HG03280 (cell line): ENCODE measurements around the gene RRP9.

Source experiments
- ATAC-seq: cut with Tn5 transposase; IDR thresholded peaks from one replicate; pipeline ENCODE4 v1.9.1; 2021; ENCODE audit warnings: mild to moderate bottlenecking, moderate library complexity; ENCODE audit not compliant: unreplicated experiment

RRP9 gene

DNA sequence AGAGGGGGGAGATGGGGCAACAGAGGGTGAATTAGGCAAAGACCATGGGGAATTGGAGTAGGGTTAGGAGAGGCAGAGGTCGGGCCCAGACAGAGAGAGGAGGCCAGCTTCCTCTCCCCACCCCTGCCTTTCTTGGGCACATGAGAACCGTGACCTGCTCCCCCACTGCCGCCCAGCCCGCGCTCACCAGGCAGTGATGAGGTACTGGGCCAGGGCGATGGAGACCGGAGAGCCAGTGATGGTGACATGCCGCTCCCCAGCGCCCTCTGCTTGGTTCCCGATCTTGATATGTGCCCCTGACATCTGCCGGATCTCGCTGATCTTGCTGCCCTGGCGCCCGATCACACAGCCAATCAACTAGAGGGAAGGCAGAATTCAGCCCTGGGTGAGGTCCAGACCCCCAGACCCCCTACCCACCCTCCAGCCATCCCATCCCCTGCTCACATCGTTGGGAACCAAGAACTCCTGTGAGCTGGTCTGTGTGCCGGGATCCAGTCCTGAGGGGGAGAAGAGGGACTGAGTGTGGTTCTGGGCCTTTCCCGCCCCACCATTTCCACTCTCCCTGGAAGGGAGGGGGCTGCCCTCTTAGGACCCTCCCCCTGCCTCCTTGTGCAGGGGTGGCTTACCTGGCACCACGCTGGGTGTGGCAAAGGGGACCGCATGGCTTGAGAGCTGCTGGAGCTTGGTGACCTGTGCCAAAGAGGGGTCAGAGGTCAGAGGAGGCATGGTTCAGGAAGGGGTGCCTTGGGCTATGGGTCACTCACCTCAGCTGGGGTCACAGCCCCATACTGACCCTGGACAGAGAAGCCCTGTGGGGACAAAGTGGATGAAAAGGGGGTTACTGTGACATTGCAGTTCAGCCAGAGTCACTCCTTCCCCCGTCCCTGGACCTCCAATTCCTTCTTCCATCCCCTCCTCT lies 17.2 kb upstream of the RRP9 start:
- ATAC-seq, result no peak

DNA sequence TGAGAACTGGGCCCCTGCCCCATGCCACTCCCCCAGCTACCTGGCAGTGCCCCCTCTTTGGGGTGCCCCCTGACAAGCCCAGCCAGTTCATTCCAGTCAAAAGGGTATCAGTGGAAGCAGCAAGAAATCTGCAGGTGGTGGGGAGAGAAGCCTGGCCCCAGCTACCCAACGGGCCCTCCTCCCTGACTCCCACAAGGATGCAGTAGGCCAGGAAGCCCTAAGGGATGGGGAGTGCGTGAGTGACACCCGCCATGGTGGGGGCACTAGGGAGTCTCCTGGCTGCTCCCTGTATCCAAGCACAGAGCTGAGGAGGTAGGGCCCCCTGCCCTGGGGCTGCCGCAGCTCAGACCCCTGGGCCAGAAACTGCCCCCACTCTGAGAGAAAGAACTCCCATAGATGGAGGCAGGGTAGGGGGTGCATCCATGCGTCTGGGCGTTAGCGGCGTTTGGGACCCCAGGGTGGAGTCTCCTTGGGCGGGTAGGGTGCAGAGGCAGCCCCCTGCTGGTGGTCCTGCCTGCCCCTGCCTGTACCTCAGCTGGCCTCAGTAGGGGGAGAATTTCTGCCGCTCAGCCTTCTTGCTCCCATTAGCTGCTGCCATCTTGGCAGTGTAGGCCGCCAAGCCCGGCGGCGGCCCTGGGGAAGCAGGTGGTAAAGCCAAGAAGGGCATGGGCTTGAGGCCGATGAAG lies 16.0 kb upstream of the RRP9 start:
- ATAC-seq, result no peak

DNA sequence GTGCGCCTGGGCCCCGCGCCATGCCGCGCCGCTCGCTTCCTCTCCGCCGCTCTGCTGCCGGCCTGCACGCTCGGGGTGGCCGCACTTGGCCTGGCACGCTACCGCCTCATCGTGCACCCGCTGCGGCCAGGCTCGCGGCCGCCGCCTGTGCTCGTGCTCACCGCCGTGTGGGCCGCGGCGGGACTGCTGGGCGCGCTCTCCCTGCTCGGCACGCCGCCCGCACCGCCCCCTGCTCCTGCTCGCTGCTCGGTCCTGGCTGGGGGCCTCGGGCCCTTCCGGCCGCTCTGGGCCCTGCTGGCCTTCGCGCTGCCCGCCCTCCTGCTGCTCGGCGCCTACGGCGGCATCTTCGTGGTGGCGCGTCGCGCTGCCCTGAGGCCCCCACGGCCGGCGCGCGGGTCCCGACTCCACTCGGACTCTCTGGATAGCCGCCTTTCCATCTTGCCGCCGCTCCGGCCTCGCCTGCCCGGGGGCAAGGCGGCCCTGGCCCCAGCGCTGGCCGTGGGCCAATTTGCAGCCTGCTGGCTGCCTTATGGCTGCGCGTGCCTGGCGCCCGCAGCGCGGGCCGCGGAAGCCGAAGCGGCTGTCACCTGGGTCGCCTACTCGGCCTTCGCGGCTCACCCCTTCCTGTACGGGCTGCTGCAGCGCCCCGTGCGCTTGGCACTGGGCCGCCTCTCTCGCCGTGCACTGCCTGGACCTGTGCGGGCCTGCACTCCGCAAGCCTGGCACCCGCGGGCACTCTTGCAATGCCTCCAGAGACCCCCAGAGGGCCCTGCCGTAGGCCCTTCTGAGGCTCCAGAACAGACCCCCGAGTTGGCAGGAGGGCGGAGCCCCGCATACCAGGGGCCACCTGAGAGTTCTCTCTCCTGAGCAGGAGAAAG lies 14.4 kb upstream of the RRP9 start:
- no peak for ATAC-seq

DNA sequence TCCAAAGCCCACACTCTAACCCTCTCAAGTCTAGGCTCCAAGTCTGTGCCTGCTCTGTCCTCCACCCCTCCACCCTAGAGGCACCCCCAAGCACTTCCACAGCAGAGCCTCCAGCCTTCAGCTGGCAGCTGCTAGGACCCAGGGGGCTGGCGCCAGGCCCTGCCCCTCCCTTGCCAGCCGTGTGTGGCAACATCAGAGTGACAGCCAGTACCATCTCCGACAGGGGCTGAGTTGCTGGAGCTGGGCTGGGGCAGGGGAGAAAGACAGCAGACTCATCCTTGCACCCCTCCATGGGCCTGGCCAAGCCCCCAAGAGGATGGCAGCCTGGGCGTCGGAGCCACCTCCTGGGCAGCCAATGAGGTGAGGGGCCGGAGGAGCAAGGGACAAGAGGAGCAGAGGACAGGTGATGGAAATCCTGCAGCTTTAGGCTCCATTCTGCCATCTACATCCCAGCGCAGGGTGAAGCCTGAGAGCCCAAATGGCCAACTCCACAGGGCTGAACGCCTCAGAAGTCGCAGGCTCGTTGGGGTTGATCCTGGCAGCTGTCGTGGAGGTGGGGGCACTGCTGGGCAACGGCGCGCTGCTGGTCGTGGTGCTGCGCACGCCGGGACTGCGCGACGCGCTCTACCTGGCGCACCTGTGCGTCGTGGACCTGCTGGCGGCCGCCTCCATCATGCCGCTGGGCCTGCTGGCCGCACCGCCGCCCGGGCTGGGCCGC lies 13.6 kb upstream of the RRP9 start, which contains the start of gene GPR62:
GPR62 (plus strand) TSS at position 207 of the 718 bp plus-strand sequence; CDS start at position 479, 272 bp downstream.
- ATAC-seq, result no peak

DNA sequence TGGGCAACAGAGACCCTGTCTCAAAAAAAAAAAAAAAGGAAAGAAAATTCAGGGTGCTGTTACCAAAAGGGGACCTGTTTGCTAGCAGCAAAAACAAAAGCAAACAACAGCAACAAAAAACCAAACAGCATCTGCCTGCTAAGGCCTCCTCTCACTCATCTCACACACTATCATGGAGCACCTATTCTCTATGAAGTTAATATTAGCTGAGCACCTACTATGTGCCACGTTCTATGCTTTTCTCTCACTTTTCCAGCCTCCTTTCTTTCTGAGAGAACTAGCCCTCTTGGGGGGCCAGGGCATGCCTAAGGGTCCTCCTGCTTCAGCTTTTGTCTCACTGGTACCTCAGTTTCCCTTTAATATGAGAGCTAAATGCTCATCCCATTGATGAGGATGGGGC lies 13.0 kb upstream of the RRP9 start:
- ATAC-seq, result no peak

DNA sequence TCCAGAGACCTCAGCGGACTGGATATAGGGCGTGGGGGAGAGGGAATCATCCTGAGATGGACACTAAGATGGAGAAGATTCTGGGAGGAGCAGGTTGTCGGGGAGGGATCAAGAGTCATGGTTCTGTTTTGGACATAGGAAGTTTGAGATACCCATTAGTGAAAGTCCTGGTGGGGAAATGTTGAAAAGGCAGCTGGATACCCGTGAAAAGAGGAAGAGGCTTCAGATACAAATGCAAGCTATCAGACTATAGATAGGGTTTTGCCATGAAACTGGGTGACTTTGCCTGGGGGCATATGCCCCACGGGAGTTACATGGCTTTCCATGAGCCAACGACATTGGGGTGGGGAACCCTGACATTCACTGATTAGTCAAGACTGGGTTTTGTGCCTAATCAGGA lies 12.4 kb upstream of the RRP9 start:
- no peak for ATAC-seq

DNA sequence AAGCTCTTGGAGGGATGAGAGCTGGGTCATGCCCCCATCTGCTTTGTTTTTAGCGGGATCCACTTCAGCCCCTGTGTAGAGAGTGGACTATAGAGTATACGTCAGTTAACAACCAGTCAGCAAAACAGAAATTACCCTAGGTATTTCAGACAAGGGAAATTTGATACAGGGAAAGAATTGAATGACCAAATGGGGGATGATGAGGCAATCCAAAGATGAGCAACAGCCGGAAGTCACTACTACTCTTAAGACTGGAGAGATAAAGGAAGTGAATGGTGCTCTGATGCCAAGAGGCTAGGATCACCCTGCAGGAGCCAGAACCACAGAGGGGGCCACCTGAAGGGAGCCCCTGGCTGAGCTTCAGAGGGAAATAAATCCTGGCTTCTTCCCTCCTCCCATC lies 11.7 kb upstream of the RRP9 start:
- no peak for ATAC-seq

DNA sequence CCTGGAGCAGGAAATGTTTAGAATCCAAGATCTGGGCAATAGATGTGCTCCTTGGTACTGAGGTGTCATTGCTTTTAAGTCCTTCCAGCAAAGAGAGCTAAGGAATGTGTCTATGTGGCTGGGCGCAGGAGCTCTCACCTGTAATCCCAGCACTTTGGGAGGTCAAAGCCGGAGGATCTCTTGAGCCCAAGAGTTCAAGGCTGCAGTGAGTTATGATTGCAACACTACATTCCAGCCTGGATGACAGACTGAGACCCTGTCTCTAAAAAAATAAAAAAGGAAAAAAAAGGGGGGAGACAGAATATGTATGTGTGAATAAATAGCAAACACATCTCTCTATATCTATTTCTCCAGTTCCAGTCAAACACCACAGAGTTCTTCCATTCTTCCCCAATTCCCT lies 9.2 kb upstream of the RRP9 start:
- no peak for ATAC-seq

DNA sequence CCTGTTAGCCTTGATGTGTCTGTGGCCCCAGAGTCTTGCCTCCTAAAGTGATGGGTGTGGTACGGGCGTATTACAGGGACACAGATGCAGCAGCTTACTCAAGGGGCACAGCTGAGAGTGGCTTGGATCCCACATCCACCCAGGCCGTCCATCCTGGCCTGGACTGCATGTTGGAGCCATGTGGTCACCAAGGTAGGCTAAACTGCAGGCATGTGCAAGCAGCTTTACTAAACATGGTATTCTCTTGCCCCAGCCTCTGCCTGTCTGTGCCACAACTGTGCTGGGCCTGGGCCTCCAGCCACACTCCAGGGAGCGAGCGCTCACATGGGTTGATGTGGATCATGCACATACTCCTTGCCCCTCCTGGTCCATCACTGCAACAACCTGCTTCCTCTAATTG lies 7.4 kb upstream of the RRP9 start:
- no peak for ATAC-seq

DNA sequence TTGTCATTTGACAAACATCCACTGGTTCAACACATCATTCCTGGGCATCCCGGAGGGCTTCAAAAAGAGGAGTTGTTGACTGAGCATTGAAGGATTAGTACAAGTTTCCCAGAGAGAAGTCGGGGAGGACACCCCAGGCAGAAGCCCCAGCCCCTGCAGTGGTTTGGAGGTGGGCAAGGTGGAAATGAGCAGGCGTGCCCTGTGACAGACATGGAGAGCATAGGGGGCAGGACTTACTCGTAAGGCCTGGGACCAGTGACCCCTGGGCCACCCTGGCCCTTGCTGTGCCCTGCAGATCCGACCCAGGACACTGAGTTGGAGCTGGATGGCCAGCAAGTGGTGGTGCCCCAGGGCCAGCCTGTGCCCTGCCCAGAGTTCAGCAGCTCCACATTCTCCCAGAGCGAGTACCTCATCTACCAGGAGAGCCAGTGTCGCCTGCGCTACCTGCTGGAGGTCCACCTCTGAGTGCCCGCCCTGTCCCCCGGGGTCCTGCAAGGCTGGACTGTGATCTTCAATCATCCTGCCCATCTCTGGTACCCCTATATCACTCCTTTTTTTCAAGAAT lies 6.4 kb upstream of the RRP9 start:
- no peak for ATAC-seq

DNA sequence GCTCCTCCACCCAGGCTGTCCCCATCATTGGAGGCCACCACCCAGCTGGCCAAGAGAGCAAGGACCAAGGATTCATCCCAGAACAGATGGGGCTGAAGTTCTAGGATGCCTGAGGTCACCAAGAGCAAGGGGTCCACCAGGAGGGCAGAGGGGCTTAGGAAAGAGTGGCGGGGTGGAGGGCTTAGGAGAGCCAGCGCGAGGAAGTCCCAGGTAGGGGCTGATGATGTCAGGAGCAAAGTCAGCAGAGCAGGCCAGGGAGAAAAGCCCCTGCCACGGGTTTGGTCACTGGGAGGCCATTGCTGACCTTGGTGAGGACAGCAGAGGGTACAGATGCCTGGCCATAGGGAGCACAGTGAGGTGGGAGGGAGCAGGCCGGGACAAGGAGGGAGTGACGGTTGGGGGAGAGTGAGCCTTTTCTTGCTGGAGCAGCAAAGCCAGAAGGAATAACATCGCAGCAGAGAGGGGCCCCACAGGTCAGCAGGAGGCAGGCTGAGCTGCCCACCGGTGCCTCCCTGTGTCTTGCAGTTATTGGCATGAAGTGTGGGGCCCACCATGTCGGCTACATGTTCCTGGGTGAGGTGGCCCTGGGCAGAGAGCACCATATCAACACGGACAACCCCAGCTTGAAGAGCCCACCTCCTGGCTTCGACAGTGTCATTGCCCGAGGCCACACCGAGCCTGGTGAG lies 5.7 kb upstream of the RRP9 start:
- ATAC-seq, result no peak

DNA sequence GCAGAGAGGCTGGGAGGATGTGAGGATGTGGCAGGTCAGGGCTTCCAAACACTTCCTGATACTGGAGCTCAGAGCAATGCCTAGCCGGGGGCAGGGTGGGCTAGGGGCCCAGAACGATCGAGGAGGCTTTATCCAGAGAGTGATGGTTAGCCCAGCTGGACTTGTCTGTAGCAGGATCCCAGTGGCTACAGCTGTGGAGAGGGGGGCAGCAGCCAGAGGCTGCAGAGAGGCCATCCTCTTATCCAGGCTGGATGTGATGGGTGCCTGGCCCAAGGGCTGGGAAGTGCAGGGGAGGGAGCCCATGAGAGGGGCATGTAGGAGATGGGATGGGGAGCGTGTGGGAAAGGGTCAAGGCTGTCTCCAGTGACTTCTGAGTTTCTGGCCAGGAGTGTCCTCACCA lies 5.1 kb upstream of the RRP9 start:
- no peak for ATAC-seq

DNA sequence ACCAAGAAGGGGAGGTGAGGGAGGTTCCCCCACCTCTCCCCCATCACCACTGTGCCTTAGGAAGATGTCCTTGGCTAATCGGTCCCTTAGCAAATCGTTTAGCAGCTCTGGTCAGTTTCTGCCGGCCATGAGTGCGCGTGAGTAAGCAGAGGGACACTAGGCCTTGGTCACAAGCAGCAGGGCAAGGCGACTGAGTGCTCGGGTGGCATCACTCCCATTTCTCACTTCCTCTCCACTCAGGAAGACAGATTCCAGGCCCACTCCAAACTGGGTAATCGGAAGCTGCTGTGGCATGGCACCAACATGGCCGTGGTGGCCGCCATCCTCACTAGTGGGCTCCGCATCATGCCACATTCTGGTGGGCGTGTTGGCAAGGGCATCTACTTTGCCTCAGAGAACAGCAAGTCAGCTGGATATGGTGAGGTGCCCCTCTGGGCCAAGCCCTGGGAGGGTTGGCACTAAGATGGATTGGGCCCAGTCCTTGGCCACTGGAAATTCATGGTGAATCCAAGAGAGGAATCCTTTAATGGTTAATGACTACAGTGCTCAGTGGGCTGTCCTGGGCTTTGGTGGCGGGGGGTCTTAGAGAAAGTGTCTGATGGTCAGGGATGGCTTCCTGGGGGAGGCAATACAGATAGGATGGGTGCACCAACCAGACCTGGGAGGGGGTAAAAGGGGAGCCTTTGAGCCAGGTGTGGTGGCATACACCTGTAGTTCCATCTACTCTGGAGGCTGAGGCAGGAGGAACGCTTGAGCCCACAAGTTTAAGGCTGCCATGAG lies 4.4 kb upstream of the RRP9 start:
- no peak for ATAC-seq

DNA sequence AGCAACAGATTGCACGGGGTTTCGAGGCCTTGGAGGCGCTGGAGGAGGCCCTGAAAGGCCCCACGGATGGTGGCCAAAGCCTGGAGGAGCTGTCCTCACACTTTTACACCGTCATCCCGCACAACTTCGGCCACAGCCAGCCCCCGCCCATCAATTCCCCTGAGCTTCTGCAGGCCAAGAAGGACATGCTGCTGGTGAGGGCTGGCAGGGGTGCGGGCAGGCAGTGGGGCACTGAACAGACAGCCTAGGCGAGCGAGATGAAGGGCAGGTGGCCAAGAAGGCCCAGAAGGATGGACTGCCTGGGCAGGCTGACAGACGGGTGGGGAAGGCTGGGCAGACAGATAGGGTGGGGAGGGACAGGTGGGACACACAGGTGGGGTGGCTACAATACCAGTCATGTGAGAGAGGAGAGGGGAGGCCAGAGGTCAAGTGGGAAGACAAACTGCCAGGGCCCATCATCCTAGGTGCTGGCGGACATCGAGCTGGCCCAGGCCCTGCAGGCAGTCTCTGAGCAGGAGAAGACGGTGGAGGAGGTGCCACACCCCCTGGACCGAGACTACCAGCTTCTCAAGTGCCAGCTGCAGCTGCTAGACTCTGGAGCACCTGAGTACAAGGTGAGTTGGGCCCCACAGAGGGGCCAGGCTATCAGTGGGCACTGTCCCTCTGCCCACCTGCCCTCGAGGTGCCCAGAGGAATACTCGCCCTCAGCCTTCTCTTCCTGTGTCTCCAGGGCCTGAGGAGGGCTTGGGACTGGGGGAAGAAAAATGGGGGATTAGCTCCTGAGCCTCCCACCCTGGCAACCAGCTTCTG lies 3.5 kb upstream of the RRP9 start:
- ATAC-seq, result no peak

DNA sequence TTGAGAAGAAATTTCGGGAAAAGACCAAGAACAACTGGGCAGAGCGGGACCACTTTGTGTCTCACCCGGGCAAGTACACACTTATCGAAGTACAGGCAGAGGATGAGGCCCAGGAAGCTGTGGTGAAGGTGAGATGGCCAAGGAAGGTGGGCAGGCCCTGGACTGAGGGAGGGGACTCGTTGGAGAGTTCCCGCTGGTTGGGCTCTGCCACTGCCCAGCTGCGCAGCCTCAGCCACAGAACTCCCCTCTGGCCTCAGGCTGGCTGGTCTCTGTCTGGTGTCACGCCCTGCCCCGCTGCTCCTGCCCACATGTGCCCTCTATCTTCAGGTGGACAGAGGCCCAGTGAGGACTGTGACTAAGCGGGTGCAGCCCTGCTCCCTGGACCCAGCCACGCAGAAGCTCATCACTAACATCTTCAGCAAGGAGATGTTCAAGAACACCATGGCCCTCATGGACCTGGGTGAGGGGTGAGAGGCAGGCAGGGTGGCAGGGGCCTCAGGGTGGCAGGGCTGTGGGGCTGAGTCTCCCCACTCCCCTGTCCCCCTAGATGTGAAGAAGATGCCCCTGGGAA lies 2.8 kb upstream of the RRP9 start:
- ATAC-seq, result no peak

DNA sequence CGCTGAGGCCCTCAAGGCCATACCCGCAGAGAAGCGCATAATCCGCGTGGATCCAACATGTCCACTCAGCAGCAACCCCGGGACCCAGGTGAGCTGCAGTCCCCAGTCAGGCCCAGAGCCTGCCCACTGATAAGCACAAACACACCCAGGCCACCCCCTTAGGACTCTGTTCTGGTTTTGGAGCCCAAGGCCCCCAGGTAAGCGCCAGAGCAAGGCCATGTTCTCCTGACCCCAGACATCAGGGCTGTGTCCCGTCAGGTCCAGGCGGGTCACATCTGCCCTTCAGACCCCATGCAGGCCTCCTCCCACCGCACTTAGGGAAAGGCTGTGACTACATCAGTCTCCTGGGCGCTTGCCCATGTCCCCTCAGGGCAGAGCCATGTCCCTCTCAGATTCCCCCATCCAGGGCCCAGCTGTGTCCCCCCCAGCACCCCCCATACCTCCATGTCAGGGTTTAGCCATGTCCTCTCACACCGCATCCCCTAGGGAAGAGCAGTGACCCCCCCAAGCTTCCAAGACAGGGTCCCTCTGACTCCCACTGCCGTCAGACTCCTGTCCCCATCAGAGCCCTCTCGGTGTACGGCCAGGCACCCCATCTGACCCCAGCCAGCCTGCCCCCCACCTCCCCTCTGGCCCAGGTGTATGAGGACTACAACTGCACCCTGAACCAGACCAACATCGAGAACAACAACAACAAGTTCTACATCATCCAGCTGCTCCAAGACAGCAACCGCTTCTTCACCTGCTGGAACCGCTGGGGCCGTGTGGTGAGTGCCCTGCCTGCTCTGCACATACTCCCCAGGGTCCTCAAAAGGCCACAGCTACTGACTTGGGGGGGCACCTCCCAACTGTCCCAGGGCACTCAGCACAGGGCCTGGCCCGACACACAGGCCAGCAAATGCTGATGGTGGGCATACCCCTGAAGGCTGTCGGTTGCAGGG lies 2.0 kb upstream of the RRP9 start:
- no peak for ATAC-seq
